Measurements from ENCODE around the gene NBPF6.
"Not testable (repeated sequence)": the region's sequence is repeated elsewhere in the genome, so short reads cannot be mapped to it uniquely, and the experiment has no call there.

The NBPF6 gene

DNA sequence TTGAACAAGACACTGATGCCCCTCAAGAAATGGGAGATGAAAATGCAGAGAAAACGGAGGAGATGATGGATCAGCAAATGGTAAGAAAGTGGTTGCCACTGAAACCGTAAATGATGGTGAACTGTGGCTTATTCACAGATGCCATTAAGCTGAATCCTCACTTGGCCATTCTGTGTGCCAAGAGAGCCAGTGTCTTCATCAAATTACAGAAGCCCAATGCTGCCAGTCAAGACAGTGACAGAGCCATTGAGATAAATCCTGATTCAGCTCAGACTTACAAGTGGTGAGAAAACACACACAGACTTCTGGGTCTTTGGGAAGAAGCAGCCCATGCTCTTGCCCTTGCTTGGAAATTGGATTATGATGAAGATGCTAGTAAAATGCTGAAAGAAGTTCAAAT is 52.5 kb downstream of the NBPF6 start:
- no peak for DNase-seq

- DNase-seq = no peak
Observed at GRCh38 chr1:108503062-108503733, 53.1 kb downstream of the NBPF6 start.

- DNase-seq = no peak
Observed at GRCh38 chr1:108504447-108504846, 54.3 kb downstream of the NBPF6 start.

DNA sequence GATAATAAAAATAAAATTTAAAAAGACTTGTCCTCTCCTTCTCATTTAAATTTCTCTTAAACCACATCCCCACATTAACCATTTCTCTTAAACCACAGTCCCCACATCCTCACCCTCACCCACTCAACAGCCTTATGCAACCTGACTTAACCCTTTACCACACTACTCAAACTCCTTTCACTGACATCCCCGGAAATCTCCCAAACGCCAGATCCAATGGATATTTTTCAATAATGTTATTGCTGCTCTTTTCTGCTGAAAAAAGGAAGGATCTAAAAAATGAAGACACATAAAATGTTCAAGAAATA is 55.6 kb downstream of the NBPF6 start:
- DNase-seq = no peak

DNA sequence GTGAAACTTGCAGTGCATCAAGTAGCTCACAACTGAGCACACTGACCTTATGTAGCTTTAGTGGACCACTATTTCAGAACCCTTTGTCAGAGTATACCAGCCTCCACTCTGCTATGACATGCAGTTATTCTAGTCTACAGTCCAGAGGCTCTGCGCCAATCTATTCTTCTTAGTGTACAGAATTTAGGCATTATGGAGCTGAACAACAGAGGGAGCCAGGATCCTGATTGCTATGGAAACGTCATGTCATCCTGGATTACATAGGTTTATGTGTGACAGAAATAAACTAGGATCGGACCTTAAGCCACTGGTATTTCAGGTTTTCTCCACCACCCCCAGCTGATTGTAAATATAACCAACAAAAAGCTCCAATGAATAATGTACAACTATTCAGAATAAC is 61.6 kb downstream of the NBPF6 start:
- no peak for DNase-seq

GRCh38 chr1:108512239-108513043 is 62.3 kb downstream of the NBPF6 start:
- no peak for DNase-seq

DNA sequence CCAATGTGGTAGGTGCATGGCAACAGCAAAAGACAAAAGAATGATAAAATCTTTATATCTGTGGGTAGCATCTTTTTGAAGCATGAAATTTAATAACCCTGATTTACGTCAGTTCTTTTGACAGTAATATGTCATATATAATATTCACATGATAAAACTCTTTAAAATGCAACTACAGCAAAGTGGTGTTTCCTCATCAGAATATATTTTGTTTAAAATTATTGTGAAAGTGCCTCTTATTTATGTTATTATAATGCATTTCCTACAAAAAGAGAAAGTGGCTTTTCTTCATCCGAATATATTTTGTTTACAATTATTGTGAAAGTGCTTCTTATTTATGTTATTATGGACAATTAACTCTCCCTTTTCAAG is 62.9 kb downstream of the NBPF6 start:
- DNase-seq = no peak

- not testable (repeated sequence) for DNase-seq
Observed at GRCh38 chr1:108513914-108514313, 63.8 kb downstream of the NBPF6 start.

GRCh38 chr1:108517301-108517897 is 67.3 kb downstream of the NBPF6 start:
- not testable (repeated sequence) for DNase-seq

Data from stimulated activated CD4-positive, alpha-beta T cell treated with anti-CD3 and anti-CD28 coated beads, Interleukin-12 subunit alpha, Interleukin-12 subunit beta, amount 100 ng/mL, for 4 hours (primary cell).